B cell (primary cell): ENCODE results near the gene ZSCAN30. TPM values are rescaled to one million over a fixed set of nuclear protein-coding genes. Genes with fewer than 3 reads are reported as not detected.

Experiments
- ATAC-seq: fragments of 200-7000 bp; cut with Tn5 transposase; one replicate; pipeline ENCODE4 v1.10.0; 2021; ENCODE audit warnings: low read depth, mild to moderate bottlenecking, moderate number of reproducible peaks, moderate library complexity
- CTCF ChIA-PET: fragments of 350-600 bp; sonication (Branson Sonifier 250); formaldehyde crosslinking; loops from one replicate; lab custom pipeline; 2021; ENCODE audit warnings: antibody characterized with exemption, inconsistent platforms; lab: Charles Lee
- POLR2A ChIA-PET: fragments of 350-600 bp; sonication (Branson Sonifier 250); formaldehyde crosslinking; loops from one replicate; lab custom pipeline; 2021; ENCODE audit warnings: antibody characterized with exemption; lab: Charles Lee
- DNase-seq: peaks from one replicate; pipeline ENCODE4 v3.0.0; 2013
- H2AFZ ChIP-seq: 2 replicates; pipeline ENCODE4 v1.6.1; 2012; ENCODE audit warnings: mild to moderate bottlenecking, low read depth, low read length; ENCODE audit not compliant: insufficient read depth, poor library complexity, severe bottlenecking
- H3K27ac ChIP-seq, 2 donors: 1 replicate in 1 of 2; 2 replicates in 1 of 2; pipeline ENCODE4 v1.5.1; 2012 to 2013; ENCODE audit warnings: low read length in 2 of 2, mild to moderate bottlenecking in 2 of 2, moderate library complexity in 1 of 2
- H3K27me3 ChIP-seq, 4 experiments: fragments of 200-600 bp in 1 of 4; sonication (generic) in 1 of 4; replicated peaks in 1 of 4; 1 replicate in 2 of 4; 2 replicates in 2 of 4; pipeline versions ENCODE4 v1.6.1 to v1.7.0; 2013 to 2016; ENCODE audit warnings: low read length in 3 of 4, mild to moderate bottlenecking in 2 of 4, mixed read lengths in 1 of 4, moderate library complexity in 1 of 4; ENCODE audit not compliant: insufficient read depth in 4 of 4, control insufficient read depth in 3 of 4; ENCODE audit errors: control extremely low read depth in 1 of 4
- H3K36me3 ChIP-seq, 2 experiments: replicated peaks in 1 of 2; 1 replicate in 1 of 2; 2 replicates in 1 of 2; pipeline versions ENCODE4 v1.6.1 to v1.7.1; 2013; ENCODE audit warnings: low read length in 1 of 2; ENCODE audit not compliant: insufficient read depth in 2 of 2, control insufficient read depth in 1 of 2; ENCODE audit errors: control extremely low read depth in 1 of 2, extremely low read depth in 1 of 2
- H3K4me1 ChIP-seq, 2 donors: fragments of 200-600 bp in 1 of 2; sonication (generic) in 1 of 2; 1 replicate in 1 of 2; 2 replicates in 1 of 2; pipeline versions ENCODE4 v1.5.1 to v1.6.1; 2013 to 2017; ENCODE audit warnings: low read length in 2 of 2; ENCODE audit not compliant: control insufficient read depth in 2 of 2, insufficient read depth in 2 of 2
- H3K4me2 ChIP-seq: replicated peaks from 2 replicates; pipeline ENCODE3; 2012; ENCODE audit warnings: mild to moderate bottlenecking, low read depth, low read length; ENCODE audit not compliant: poor library complexity, severe bottlenecking
- H3K4me3 ChIP-seq, 5 experiments: fragments of 200-600 bp in 1 of 5; sonication (generic) in 1 of 5; 1 replicate in 3 of 5; 2 replicates in 2 of 5; pipeline versions ENCODE4 v1.5.1 to v1.7.0; 2011 to 2016; ENCODE audit warnings: low read length in 4 of 5, mild to moderate bottlenecking in 4 of 5, low read depth in 2 of 5, control low read depth in 1 of 5, moderate library complexity in 1 of 5; ENCODE audit not compliant: insufficient read depth in 1 of 5; ENCODE audit errors: control extremely low read depth in 1 of 5, extremely low read depth in 1 of 5
- H3K79me2 ChIP-seq: fragments of 200-600 bp; sonication (generic); one replicate; pipeline ENCODE4 v1.6.0; 2016; ENCODE audit warnings: low read length; ENCODE audit not compliant: control insufficient read depth, insufficient read depth
- H3K9ac ChIP-seq: fragments of 200-600 bp; sonication (generic); 2 replicates; pipeline ENCODE4 v1.6.1; 2017; ENCODE audit warnings: mild to moderate bottlenecking, low read length, moderate library complexity
- H3K9me3 ChIP-seq, 3 donors: one replicate each; pipeline versions ENCODE4 v1.6.1 to v1.7.1; 2013; ENCODE audit warnings: low read length in 2 of 3; ENCODE audit not compliant: control insufficient read depth in 2 of 3, insufficient read depth in 1 of 3; ENCODE audit errors: control extremely low read depth in 1 of 3
- H4K20me1 ChIP-seq: 2 replicates; pipeline ENCODE4 v1.6.0; 2012; ENCODE audit warnings: mild to moderate bottlenecking, low read length; ENCODE audit not compliant: insufficient read depth, control insufficient read depth, poor library complexity, severe bottlenecking
- H3K27ac Mint-ChIP-seq: one replicate; pipeline ENCODE4 v1.8.0; 2021; ENCODE audit warnings: mixed read lengths
- H3K27me3 Mint-ChIP-seq: one replicate; pipeline ENCODE4 v1.8.0; 2021; ENCODE audit warnings: mixed read lengths
- H3K4me1 Mint-ChIP-seq: one replicate; pipeline ENCODE4 v1.8.0; 2021; ENCODE audit warnings: mixed read lengths
- H3K4me3 Mint-ChIP-seq: one replicate; pipeline ENCODE4 v1.8.0; 2021; ENCODE audit warnings: mixed read lengths
- H3K9me3 Mint-ChIP-seq: one replicate; pipeline ENCODE4 v1.8.0; 2022; ENCODE audit warnings: mixed read lengths; ENCODE audit not compliant: insufficient read depth
- EZH2 ChIP-seq: IDR thresholded peaks from 2 replicates; pipeline ENCODE4 v1.6.1; 2012; ENCODE audit warnings: borderline replicate concordance, low read depth, mild to moderate bottlenecking, moderate library complexity, low read length; ENCODE audit not compliant: insufficient read depth, poor library complexity, severe bottlenecking
- WGBS: methylation state at CpG from one replicate; pipeline ENCODE4 v1.1.5; 2013; ENCODE audit warnings: missing lambda C conversion rate; ENCODE audit not compliant: insufficient coverage; 5-methylcytosine and 5-hydroxymethylcytosine counted together
- intact Hi-C: fragments of 100-400 bp; cut with micrococcal nuclease; formaldehyde crosslinking; loops from one replicate; pipeline ENCODE4 v1.10.0; 2022
- polyA plus RNA-seq: library from polyadenylated mRNA; depleted of rRNA; stranded (reverse); fragments of >200 nt; gene quantifications from 2 replicates; pipeline ENCODE4 v1.2.3, GENCODE V29; 2012
- total RNA-seq, 2 donors: library from RNA; stranded (reverse); fragments of 120-200 nt in 1 of 2; gene quantifications; 1 replicate in 1 of 2; 2 replicates in 1 of 2; pipeline versions ENCODE4 v1.2.3 to v1.2.4, GENCODE V29; 2013 to 2022
- TF ChIP-seq, protein P1 (sequence below): fragments of 200-600 bp; IDR thresholded peaks from one replicate; pipeline ENCODE4 v1.8.0; 2022; ENCODE audit warnings: antibody characterized with exemption, mild to moderate bottlenecking

The ZSCAN30 gene
- total and polyA plus RNA-seq, 2 donors (not counting 1 experiment from before 2014, with no cell fraction given): 11.0 to 37.3 TPM

GRCh38 chr18:35241448-35241804, 48.6 kb downstream of the ZSCAN30 start:
- Mint-ChIP-seq H3K27ac (peak overlapping the region; percentile 99), H3K9me3 (peaks cover 6% of the 10 kb centered on the region), H3K4me1 (peaks cover 32% of the 10 kb centered on the region), H3K27me3 (no peaks in the 10 kb centered on the region), H3K4me3 (peak overlapping the region; percentile 91)
- Histone ChIP-seq H3K9ac (peak overlapping the region; percentile 95), H2AFZ (peak overlapping the region; percentile 80), H3K4me1 (peaks cover 10 to 12% of the 10 kb centered on the region in 2 donors), H3K36me3 (peaks cover 21 to 40% of the 10 kb centered on the region in 2 experiments), H3K4me2 (peak overlapping the region; percentile 65), H3K27ac (peak overlapping the region; percentile 97), H3K9me3 (peaks cover 1 to 16% (median 13%) of the 10 kb centered on the region in 3 donors), H3K79me2 (peaks cover 42% of the 10 kb centered on the region), H3K27me3 (no peaks in the 10 kb centered on the region), H3K4me3 (peak overlapping the region; percentile 78 to 95 (median 91)), H4K20me1 (no peaks in the 10 kb centered on the region)
- TF ChIP-seq EZH2: no peak
- TF ChIP-seq, protein P1, sequence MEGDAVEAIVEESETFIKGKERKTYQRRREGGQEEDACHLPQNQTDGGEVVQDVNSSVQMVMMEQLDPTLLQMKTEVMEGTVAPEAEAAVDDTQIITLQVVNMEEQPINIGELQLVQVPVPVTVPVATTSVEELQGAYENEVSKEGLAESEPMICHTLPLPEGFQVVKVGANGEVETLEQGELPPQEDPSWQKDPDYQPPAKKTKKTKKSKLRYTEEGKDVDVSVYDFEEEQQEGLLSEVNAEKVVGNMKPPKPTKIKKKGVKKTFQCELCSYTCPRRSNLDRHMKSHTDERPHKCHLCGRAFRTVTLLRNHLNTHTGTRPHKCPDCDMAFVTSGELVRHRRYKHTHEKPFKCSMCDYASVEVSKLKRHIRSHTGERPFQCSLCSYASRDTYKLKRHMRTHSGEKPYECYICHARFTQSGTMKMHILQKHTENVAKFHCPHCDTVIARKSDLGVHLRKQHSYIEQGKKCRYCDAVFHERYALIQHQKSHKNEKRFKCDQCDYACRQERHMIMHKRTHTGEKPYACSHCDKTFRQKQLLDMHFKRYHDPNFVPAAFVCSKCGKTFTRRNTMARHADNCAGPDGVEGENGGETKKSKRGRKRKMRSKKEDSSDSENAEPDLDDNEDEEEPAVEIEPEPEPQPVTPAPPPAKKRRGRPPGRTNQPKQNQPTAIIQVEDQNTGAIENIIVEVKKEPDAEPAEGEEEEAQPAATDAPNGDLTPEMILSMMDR: no peak
- CTCF ChIA-PET: interaction anchor here (1.1 to 2.6 kb wide), 7 partner anchors 10 to 215 kb away, joined by 3 to 13 read pairs (median 4); partner anchors contain the start of gene ZSCAN30
- POLR2A ChIA-PET: interaction anchor here (1.5 to 2.9 kb wide), 3 partner anchors 26 to 104 kb away, joined by 12 to 15 read pairs (median 15); partner anchors contain the start of genes ZNF24 and ZSCAN30
- intact Hi-C loops: loop anchor here (1.0 to 2.0 kb wide), 5 partner anchors 26 to 731 kb away; partner anchors contain the start of genes GALNT1, INO80C, MAPRE2 and RMP24
- no peak for ATAC-seq
- DNase-seq: no peak
- WGBS: no CpG with 5 or more reads among the region's 5 CpGs
